Renal pelvis (tissue), 4 donors: ENCODE measurements around the gene SMKR1. TPM values are rescaled to one million over a fixed set of nuclear protein-coding genes. Genes with fewer than 3 reads are reported as not detected.
"Not testable (repeated sequence)": the region's sequence is repeated elsewhere in the genome, so short reads cannot be mapped to it uniquely, and the experiment has no call there.

Experiments
- DNase-seq: peaks from one replicate; pipeline ENCODE4 v3.0.0-alpha.2; 2013
- polyA plus RNA-seq, 3 donors: library from polyadenylated mRNA; unstranded; fragments of 120-200 nt; gene quantifications; one replicate each; pipeline ENCODE4 v1.2.1, GENCODE V29; 2013; ENCODE audit not compliant: insufficient read length in 3 of 3

Gene SMKR1
- polyA plus RNA-seq, 3 donors = 3.2 to 3.6 (median 3.5) TPM

DNA sequence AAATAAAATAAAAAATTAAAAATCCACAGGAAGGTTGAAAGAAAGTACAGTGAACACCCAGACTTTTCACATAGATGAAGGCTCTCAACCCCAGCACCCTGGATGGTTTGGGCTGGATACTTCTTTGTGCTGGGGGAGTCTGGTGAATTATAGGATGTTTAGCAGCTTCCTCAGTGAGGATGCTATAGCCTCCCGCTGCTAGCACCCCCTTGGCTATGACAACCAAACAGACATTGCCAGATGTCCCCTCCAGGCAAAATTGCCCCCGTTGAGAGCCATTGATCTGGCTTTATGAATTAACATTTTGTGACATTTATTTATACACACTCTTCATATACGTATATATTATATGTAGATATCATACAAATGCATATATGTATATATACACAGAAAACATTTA lies 21.6 kb downstream of the SMKR1 start:
- no peak for DNase-seq

DNA sequence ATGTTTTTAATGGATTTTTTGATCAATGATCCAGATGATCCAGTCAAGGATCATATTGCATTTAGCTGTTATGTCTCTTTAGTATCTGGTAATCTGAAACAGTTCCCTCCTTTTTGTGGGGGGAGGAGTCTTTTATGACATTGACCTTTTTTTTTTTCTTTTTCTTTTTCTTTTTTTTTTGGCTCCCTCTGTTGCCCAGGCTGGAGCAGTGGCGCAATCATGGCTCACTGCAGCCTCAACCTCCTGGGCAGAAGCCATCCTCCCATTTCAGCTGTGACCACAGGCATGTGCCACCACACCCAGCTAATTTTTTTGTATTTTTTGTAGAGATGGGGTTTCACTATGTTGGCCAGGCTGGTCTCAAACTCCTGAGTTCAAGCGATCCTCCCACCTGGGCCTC lies 22.1 kb downstream of the SMKR1 start:
- not testable (repeated sequence) for DNase-seq

DNA sequence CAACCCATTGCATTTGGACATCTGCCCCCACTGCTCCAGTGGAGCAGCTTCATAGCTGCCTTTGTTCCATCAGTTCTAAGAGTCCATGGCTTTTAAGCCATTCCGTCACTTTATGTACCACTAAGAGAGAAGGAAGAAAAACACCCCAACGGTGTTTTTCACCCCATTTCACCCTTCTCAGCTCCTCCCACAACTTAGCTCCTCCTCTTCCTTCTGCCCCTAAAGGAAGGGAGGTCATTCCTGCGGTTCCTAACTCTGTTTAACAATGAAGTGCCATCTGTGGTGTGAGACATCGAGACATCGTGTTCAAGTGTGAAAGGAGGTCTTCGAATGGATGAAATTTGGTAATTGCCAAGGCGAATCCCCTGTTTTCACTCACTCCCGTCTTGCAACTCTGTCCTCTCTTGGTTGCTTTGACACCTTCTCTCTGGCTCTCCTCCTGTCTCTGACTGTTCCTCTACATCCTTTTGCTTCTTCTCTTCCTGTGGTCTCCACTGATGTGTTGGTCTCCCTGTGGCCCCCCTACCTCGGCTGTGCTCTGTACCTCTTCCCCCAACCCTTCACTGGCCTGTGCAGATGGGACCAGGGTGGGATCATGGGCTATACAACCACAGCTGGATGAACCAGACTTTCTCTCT lies 23.0 kb downstream of the SMKR1 start:
- DNase-seq = no peak

DNA sequence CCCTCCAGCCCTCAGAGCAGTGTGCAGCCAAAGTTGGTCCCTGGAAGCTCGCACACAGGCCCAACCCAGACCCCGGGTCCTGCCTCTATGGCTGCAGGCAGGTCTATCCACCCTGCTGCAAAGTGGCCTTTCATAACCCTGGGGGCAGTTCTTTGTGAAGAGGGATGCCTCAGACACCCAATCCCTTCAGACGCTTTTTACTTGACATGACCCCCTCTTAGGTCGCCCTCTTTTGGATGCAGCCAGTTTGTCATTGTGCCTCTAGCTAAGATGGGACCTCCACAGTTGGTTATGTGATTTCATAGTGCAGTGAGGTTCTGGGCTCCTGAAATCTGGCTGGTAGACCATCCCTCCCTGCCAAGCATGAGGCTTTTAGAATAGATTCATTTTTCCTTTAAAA lies 27.3 kb downstream of the SMKR1 start:
- DNase-seq = no peak

GRCh38 chr7:129530795-129531391 lies 28.6 kb downstream of the SMKR1 start:
- no peak for DNase-seq

GRCh38 chr7:129531721-129532120 lies 29.4 kb downstream of the SMKR1 start:
- DNase-seq = no peak

- no peak for DNase-seq
Measured at GRCh38 chr7:129532375-129532774, 30.0 kb downstream of the SMKR1 start.

- DNase-seq = not testable (repeated sequence)
Measured at GRCh38 chr7:129534558-129535274, 32.4 kb downstream of the SMKR1 start.

DNA sequence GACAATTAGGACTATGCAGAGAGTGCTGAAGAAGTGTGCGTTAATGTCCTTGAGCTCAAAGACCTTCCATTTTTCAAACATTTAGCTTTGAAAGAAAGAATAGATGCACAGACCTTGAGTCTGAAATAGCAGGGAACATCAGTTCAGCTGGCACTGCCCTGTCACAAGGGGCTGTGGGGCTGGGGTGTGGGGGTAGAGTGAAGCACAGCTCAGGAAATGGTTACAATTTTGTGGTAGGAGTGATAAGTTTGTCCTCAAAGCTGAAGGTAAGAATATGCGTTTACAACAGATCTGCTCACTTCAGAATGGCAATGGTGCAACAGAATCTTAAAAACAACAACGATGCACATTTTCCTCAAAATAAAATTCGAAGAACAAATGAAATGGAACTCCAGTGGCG lies 33.6 kb downstream of the SMKR1 start:
- DNase-seq = no peak

- no peak for DNase-seq
Measured at GRCh38 chr7:129536323-129536722, 34.0 kb downstream of the SMKR1 start.

DNA sequence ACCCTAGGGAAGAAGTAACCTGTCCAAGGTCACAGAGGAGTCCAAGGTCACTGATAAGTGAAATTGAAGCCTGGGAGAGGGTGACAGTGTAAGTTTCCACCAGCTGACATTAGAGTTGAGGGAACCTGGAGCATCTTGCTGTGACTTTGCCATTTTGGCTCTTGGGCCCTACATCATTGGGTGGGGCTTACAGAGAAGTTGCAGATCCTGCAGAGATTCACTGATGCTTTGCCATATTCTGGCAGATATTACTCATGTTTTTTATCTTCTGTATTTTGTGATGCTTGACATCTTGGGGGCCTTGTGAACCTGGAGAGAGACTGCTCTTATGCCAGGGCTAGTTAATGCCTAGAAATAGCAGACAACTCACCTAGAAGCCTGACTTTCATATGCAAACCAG lies 36.5 kb downstream of the SMKR1 start:
- DNase-seq = no peak

DNA sequence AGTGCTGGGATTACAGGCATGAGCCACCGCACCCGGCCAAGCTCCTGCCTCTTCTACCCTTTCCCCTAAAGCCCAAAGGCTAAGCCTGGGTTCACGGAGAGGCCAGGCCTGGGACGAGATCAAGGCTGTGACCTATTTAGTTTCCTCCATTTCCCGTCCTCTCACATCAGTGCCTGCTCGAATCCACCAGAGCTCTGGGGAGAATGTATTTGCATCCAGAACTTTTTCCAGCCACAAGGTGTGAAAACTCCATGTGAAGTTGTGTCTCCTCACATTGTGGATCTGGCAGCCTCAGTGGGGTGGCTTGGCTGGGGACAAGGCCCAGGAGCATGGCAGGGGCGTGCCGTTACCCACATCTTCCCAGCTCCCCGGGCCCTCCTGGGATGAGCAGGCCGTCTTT lies 38.0 kb downstream of the SMKR1 start:
- DNase-seq = no peak

- DNase-seq = no peak
Measured at GRCh38 chr7:129544700-129545099, 42.4 kb downstream of the SMKR1 start.

DNA sequence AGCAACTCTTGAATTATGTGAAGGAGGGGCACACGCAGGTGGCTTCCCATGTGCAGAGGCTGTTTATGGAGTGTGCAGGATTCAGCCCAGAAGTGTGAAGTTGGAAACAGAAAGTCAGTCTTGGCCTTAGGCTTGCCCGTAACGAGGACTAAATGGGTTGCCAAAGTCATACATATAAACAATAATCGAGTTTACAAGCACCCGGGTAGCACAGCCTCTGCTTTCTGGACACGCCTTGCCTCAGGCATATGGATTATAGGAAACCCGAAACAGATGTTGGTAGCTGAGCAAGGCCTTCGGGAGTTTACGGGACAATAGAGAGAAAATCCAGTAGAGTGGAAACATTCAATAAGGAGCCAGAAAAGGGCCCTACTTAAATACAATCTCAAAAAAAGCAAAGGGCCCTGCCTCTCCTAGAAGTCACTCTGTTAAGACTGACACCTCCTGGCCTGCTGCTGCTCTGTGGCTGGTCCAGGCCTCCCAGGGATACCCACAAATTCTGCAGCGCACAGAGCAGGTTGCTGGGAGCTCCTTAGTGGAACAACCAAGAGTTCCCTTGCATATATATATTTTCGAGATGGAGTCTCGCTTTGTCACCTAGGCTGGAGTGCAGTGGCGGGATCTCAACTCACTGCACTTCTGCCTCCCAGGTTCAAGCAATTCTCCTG lies 48.5 kb downstream of the SMKR1 start:
- no peak for DNase-seq

DNA sequence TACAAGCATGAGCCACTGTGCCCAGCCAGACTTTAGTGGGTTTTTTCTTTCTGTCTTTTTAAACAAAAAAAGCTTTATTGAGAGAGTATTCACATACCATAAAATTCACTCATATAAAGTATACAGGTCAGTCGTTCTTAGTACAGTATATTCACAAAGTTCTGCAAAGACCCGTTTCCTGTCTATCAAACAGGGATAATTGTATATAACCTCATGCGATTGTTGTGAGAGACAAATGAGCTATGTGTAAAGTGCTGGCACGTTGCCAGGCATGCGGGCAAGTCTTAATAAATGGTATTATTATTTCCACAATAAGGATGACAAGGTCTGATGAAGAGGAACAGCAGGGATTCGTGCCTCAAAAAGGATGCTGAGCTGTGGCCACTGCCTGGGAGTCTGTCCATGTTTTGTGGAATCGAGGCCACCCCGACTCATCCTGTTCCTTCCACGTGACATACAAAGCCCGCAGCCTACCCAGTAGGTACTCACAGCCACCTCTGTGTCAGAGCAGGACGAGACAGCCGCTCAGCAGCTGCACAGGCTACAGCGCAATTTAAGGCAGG lies 51.6 kb downstream of the SMKR1 start:
- DNase-seq = no peak

GRCh38 chr7:129556607-129557133 lies 54.3 kb downstream of the SMKR1 start:
- no peak for DNase-seq

DNA sequence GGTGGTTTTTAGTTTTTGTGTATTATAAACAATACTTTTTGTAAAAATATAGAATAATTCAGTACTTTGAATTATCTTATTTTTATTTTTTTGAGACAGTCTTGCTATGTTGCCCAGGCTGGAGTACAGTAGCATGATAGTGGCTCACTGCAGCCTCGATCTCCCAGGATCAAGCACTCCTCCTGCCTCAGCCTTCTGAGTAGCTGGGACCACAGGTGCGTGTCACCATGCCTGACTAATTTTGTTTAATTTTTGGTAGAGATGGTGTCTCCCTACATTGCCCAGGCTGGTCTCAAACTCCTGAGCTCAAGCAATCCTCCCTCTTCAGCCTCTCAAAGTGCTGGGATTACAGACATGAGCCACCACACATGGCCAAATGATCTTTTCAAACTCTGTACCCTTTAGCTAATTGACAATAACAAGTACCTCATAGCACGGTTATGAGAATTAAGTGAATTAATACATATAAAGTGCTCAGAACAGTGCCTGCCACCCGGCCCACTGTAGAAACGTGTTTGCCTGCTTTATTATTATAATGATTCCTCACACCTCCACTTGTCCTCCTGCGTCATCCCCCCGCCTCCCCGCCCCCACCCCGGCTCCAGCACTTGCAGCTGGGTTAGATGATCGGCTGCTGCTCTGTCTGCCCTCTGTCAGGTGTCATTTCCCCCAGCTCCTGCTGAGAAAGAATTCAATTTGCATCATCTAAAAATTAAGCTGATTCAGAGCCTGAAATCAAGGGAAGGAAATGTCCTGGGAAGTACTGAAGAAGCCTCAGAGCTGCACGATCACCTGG lies 55.6 kb downstream of the SMKR1 start:
- no peak for DNase-seq

- no peak for DNase-seq
Measured at GRCh38 chr7:129559564-129559963, 57.2 kb downstream of the SMKR1 start.

DNA sequence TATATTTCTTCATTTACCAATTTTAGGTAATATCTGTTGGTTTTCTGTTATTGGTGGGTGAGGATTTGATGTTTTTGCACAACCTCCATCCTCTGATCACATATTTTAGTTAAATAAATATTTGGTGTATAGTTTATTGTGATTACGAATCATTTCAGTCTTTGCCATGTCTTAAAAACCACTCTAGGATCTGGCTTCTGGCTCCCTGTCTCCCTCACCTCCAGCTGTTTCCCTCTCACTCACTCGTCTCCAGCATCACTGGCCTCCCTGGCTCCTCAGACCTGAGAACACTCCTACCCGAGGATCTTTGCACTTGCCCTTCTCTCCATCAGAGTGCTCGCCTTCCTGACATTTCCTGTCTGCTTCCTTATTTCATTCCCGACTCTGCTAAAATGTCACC lies 58.5 kb downstream of the SMKR1 start:
- DNase-seq = no peak

GRCh38 chr7:129561677-129562359 lies 59.5 kb downstream of the SMKR1 start:
- no peak for DNase-seq
